Neural progenitor cell (in vitro differentiated cells): ENCODE results near the gene C6orf163. TPM values are rescaled to one million over a fixed set of nuclear protein-coding genes. Genes with fewer than 3 reads are reported as not detected.

Experiments
- DNase-seq: peaks from one replicate; pipeline ENCODE4 v3.0.0-alpha.2; 2016; ENCODE audit warnings: low spot score
- H2AFZ ChIP-seq: fragments of 200-600 bp; sonication (generic); replicated peaks from 2 replicates; pipeline ENCODE4 v1.6.1; 2016; ENCODE audit warnings: antibody characterized with exemption
- H3F3A ChIP-seq: fragments of 200-600 bp; sonication (generic); 2 replicates; pipeline ENCODE4 v1.6.1; 2016; ENCODE audit warnings: antibody characterized with exemption, low read depth
- H3K27ac ChIP-seq: fragments of 200-600 bp; sonication (generic); 2 replicates; pipeline ENCODE4 v1.5.1; 2016; ENCODE audit warnings: mild to moderate bottlenecking
- H3K27me3 ChIP-seq: fragments of 200-600 bp; sonication (generic); 2 replicates; pipeline ENCODE4 v1.6.1; 2016; ENCODE audit warnings: mild to moderate bottlenecking, moderate library complexity
- H3K36me3 ChIP-seq: fragments of 200-600 bp; sonication (generic); 2 replicates; pipeline ENCODE4 v1.5.1; 2016
- H3K4me1 ChIP-seq: fragments of 200-600 bp; sonication (generic); 2 replicates; pipeline ENCODE4 v1.6.1; 2016; ENCODE audit warnings: mixed run types
- H3K4me2 ChIP-seq: fragments of 200-600 bp; sonication (generic); 2 replicates; pipeline ENCODE4 v1.6.1; 2016
- H3K4me3 ChIP-seq: fragments of 200-600 bp; sonication (generic); 2 replicates; pipeline ENCODE4 v1.5.1; 2016
- H3K79me2 ChIP-seq: fragments of 200-600 bp; sonication (generic); 2 replicates; pipeline ENCODE4 v1.6.1; 2016; ENCODE audit warnings: low read depth
- H3K9ac ChIP-seq: fragments of 200-600 bp; sonication (generic); 2 replicates; pipeline ENCODE4 v1.6.1; 2016
- H3K9me3 ChIP-seq: fragments of 200-600 bp; sonication (generic); 2 replicates; pipeline ENCODE4 v1.5.1; 2016; ENCODE audit warnings: low read depth
- H4K20me1 ChIP-seq: fragments of 200-600 bp; sonication (generic); 2 replicates; pipeline ENCODE4 v1.6.1; 2016; ENCODE audit warnings: low read depth
- H3K27ac Mint-ChIP-seq: 3 replicates; pipeline ENCODE4 v1.8.0; 2021; ENCODE audit warnings: mixed read lengths
- H3K27me3 Mint-ChIP-seq: 2 replicates; pipeline ENCODE4 v1.8.0; 2022; ENCODE audit warnings: low read depth, mild to moderate bottlenecking, inconsistent platforms, moderate library complexity, mixed read lengths; ENCODE audit not compliant: insufficient read depth
- H3K36me3 Mint-ChIP-seq: 3 replicates; pipeline ENCODE4 v1.8.0; 2021; ENCODE audit warnings: mixed read lengths
- H3K4me1 Mint-ChIP-seq: 3 replicates; pipeline ENCODE4 v1.8.0; 2021; ENCODE audit warnings: mixed read lengths
- H3K4me3 Mint-ChIP-seq: 3 replicates; pipeline ENCODE4 v1.8.0; 2021; ENCODE audit warnings: mild to moderate bottlenecking, moderate library complexity, mixed read lengths
- H3K9me3 Mint-ChIP-seq: 3 replicates; pipeline ENCODE4 v1.8.0; 2020; ENCODE audit warnings: mixed read lengths
- EZH2 ChIP-seq: fragments of 200-600 bp; sonication (generic); IDR thresholded peaks from 2 replicates; pipeline ENCODE4 v1.6.1; 2017; ENCODE audit warnings: antibody characterized with exemption, mild to moderate bottlenecking, moderate library complexity
- EZH2phosphoT487 ChIP-seq: fragments of 200-600 bp; sonication (generic); IDR thresholded peaks from 2 replicates; pipeline ENCODE4 v1.6.1; 2017; ENCODE audit warnings: antibody characterized with exemption
- total RNA-seq: library from RNA; depleted of rRNA; stranded (reverse); fragments of >200 nt; gene quantifications from 2 replicates; pipeline ENCODE4 v1.2.3, GENCODE V29; 2015; ENCODE audit warnings: low replicate concordance
- TF ChIP-seq, protein P1 (sequence below): fragments of 200-600 bp; sonication (generic); IDR thresholded peaks from 2 replicates; pipeline ENCODE4 v1.5.1; 2017; ENCODE audit warnings: antibody characterized with exemption, mild to moderate bottlenecking

C6orf163 gene
- total RNA-seq, 1 donor from 2014 or later = 2.6 TPM

DNA sequence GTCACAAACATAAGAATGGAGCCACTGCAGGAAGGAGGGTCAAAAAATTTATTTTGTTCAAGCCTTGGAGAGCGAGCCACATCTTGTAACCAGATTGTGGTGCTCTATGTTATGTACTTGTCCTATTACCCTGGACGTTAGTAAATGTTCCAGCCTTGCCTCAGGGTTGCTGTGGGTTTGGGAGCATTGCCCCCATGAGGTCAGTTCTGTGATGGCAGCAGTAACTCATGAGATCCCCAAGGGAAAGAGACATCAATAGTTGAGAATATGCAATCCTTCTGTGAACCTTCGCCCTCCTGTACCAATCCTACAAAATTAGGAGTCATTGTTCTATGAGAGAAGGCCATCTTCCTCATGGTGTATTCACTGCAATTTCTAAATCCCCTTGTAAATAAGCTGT is 46.7 kb downstream of the C6orf163 start:
- H3K9me3 ChIP-seq = no peaks in the 10 kb centered on the region
- H3K27me3 ChIP-seq = no peaks in the 10 kb centered on the region
- H3K9ac ChIP-seq = no peak overlapping the region
- H2AFZ ChIP-seq = no peak overlapping the region
- H3K27ac ChIP-seq = no peak overlapping the region
- H3K79me2 ChIP-seq = no peaks in the 10 kb centered on the region
- Mint-ChIP-seq H3K4me1 (no peaks in the 10 kb centered on the region), H3K4me3 (no peak overlapping the region), H3K36me3 (no peaks in the 10 kb centered on the region), H3K9me3 (no peaks in the 10 kb centered on the region), H3K27me3 (no peaks in the 10 kb centered on the region), H3K27ac (no peak overlapping the region)
- H3K4me2 ChIP-seq = no peak overlapping the region
- no peaks in the 10 kb centered on the region for H3F3A ChIP-seq
- TF ChIP-seq EZH2phosphoT487 (no peak), EZH2 (no peak)
- TF ChIP-seq, protein P1, sequence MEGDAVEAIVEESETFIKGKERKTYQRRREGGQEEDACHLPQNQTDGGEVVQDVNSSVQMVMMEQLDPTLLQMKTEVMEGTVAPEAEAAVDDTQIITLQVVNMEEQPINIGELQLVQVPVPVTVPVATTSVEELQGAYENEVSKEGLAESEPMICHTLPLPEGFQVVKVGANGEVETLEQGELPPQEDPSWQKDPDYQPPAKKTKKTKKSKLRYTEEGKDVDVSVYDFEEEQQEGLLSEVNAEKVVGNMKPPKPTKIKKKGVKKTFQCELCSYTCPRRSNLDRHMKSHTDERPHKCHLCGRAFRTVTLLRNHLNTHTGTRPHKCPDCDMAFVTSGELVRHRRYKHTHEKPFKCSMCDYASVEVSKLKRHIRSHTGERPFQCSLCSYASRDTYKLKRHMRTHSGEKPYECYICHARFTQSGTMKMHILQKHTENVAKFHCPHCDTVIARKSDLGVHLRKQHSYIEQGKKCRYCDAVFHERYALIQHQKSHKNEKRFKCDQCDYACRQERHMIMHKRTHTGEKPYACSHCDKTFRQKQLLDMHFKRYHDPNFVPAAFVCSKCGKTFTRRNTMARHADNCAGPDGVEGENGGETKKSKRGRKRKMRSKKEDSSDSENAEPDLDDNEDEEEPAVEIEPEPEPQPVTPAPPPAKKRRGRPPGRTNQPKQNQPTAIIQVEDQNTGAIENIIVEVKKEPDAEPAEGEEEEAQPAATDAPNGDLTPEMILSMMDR = peak; percentile 69
- no peaks in the 10 kb centered on the region for H3K4me1 ChIP-seq
- peak; percentile 70 for DNase-seq
- H4K20me1 ChIP-seq = no peaks in the 10 kb centered on the region
- H3K4me3 ChIP-seq = no peak overlapping the region
- H3K36me3 ChIP-seq = no peaks in the 10 kb centered on the region

DNA sequence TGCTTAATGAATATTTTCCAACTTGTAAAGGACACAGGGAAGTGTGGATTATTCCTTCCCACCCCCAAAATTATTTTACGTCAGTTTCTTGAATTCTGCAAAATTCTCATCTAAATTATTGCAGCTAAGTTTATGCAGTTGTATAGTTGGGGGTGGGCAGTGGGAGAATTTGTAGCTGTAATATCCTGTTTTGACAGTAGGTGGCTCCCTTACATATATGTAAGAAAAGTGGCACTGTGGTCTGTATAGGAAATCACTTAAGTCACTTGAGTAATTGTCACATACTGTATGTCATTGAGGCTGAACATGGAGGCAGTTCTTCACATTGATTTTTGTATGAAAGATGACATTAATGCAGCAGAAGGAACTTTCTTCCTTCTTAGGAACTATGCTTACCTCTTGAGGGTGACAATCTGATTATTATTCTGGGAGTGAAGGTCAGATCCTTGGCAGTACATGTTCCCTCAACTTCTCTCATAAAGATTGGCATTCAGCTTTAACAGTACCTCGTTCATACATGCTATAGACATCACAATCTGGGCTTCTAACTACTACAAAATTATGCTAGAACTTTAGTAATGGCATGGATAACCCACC is 48.5 kb downstream of the C6orf163 start:
- H3K27me3 ChIP-seq = no peaks in the 10 kb centered on the region
- H3K79me2 ChIP-seq = no peaks in the 10 kb centered on the region
- no peak overlapping the region for H3K4me3 Mint-ChIP-seq
- H3K9me3 ChIP-seq = no peaks in the 10 kb centered on the region
- H3K9ac ChIP-seq = no peak overlapping the region
- no peaks in the 10 kb centered on the region for H3K9me3 Mint-ChIP-seq
- H2AFZ ChIP-seq = no peak overlapping the region
- H3K4me3 ChIP-seq = no peak overlapping the region
- no peak overlapping the region for H3K27ac ChIP-seq
- no peaks in the 10 kb centered on the region for H3F3A ChIP-seq
- no peaks in the 10 kb centered on the region for H3K4me1 ChIP-seq
- peaks cover 3% of the 10 kb centered on the region for H3K4me1 Mint-ChIP-seq
- peak; percentile 74 for DNase-seq
- H4K20me1 ChIP-seq = no peaks in the 10 kb centered on the region
- H3K36me3 Mint-ChIP-seq = no peaks in the 10 kb centered on the region
- H3K27me3 Mint-ChIP-seq = no peaks in the 10 kb centered on the region
- TF ChIP-seq EZH2 = no peak
- TF ChIP-seq, protein P1 = peak; percentile 75
- H3K36me3 ChIP-seq = no peaks in the 10 kb centered on the region
- no peak overlapping the region for H3K4me2 ChIP-seq
- H3K27ac Mint-ChIP-seq = no peak overlapping the region

DNA sequence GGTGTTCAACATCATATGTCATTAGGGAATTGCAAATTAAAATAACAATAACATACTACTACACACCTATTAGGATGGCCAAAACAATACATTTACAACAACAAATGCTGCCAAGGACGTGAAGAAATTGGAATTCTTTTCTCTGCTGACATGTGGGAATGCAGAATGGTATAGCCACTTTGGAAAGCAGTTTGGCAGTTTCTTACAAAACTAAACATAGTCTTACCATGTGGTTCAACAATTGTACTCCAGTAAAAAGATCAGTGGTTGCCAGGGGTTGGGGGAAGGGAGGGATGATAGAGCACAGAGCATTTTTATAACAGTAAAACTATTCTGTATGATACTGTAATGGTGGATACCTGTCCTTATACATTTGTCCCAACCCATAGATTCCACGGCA is 50.8 kb downstream of the C6orf163 start:
- no peaks in the 10 kb centered on the region for H3K36me3 Mint-ChIP-seq
- H3K4me3 Mint-ChIP-seq = no peak overlapping the region
- Histone ChIP-seq H3K9me3 (no peaks in the 10 kb centered on the region), H4K20me1 (no peaks in the 10 kb centered on the region), H3K36me3 (no peaks in the 10 kb centered on the region), H3K9ac (no peak overlapping the region), H3F3A (no peaks in the 10 kb centered on the region), H3K27me3 (no peaks in the 10 kb centered on the region), H3K79me2 (no peaks in the 10 kb centered on the region), H2AFZ (no peak overlapping the region), H3K27ac (no peak overlapping the region), H3K4me3 (no peak overlapping the region), H3K4me1 (no peaks in the 10 kb centered on the region), H3K4me2 (no peak overlapping the region)
- TF ChIP-seq EZH2 (no peak), EZH2phosphoT487 (no peak)
- TF ChIP-seq, protein P1 = no peak
- DNase-seq = no peak
- no peak overlapping the region for H3K27ac Mint-ChIP-seq
- H3K27me3 Mint-ChIP-seq = no peaks in the 10 kb centered on the region
- peaks cover 3% of the 10 kb centered on the region for H3K4me1 Mint-ChIP-seq
- no peaks in the 10 kb centered on the region for H3K9me3 Mint-ChIP-seq
